ENCODE results near the gene VPS29.
"Not testable (repeated sequence)": the region's sequence is repeated elsewhere in the genome, so short reads cannot be mapped to it uniquely, and the experiment has no call there.

VPS29 gene

GRCh38 chr12:110532644-110533043 is 30.7 kb upstream of the VPS29 start:
- Mint-ChIP-seq H3K9me3 (no peaks in the 10 kb centered on the region), H3K27ac (no peak overlapping the region), H3K4me3 (no peak overlapping the region), H3K27me3 (ENCODE audit: low read depth, poor library complexity) (no peaks in the 10 kb centered on the region), H3K4me1 (no peaks in the 10 kb centered on the region), H3K36me3 (ENCODE audit: low read depth) (peaks cover 13% of the 10 kb centered on the region)
- DNase-seq: no peak
- no peak for TF ChIP-seq CTCF (IDR thresholded peaks at IDR 0.05)

GRCh38 chr12:110531741-110532333 is 29.9 kb upstream of the VPS29 start:
- no peak for DNase-seq
- no peak for TF ChIP-seq CTCF (IDR thresholded peaks at IDR 0.05)
- H3K36me3 Mint-ChIP-seq (ENCODE audit: low read depth): peaks cover 13% of the 10 kb centered on the region

GRCh38 chr12:110530511-110530910 is 28.6 kb upstream of the VPS29 start:
- peaks cover 5% of the 10 kb centered on the region for H3K36me3 Mint-ChIP-seq (ENCODE audit: low read depth)
- no peaks in the 10 kb centered on the region for H3K4me1 Mint-ChIP-seq

More at GRCh38 chr12:110531741-110532333, 29.9 kb upstream of the VPS29 start:
- Mint-ChIP-seq H3K4me1 (no peaks in the 10 kb centered on the region), H3K9me3 (no peaks in the 10 kb centered on the region), H3K4me3 (no peak overlapping the region), H3K27ac (no peak overlapping the region), H3K27me3 (ENCODE audit: low read depth, poor library complexity) (no peaks in the 10 kb centered on the region)

GRCh38 chr12:110528277-110528839 is 26.4 kb upstream of the VPS29 start:
- TF ChIP-seq CTCF (IDR thresholded peaks at IDR 0.05): no peak
- H3K27me3 Mint-ChIP-seq (ENCODE audit: low read depth, poor library complexity): no peaks in the 10 kb centered on the region
- no peak overlapping the region for H3K27ac Mint-ChIP-seq
- H3K4me3 Mint-ChIP-seq: no peak overlapping the region
- H3K36me3 Mint-ChIP-seq (ENCODE audit: low read depth): peaks cover 5% of the 10 kb centered on the region
- H3K4me1 Mint-ChIP-seq: no peaks in the 10 kb centered on the region
- DNase-seq: no peak
- H3K9me3 Mint-ChIP-seq: no peaks in the 10 kb centered on the region

More at GRCh38 chr12:110530511-110530910, 28.6 kb upstream of the VPS29 start:
- no peak for DNase-seq
- Mint-ChIP-seq H3K4me3 (no peak overlapping the region), H3K27ac (no peak overlapping the region), H3K27me3 (ENCODE audit: low read depth, poor library complexity) (no peaks in the 10 kb centered on the region), H3K9me3 (no peaks in the 10 kb centered on the region)
- TF ChIP-seq CTCF (IDR thresholded peaks at IDR 0.05): no peak

GRCh38 chr12:110520876-110521712 is 19.2 kb upstream of the VPS29 start:
- H3K9me3 Mint-ChIP-seq; H3K36me3 Mint-ChIP-seq (ENCODE audit: low read depth); H3K27ac Mint-ChIP-seq; H3K4me3 Mint-ChIP-seq; H3K4me1 Mint-ChIP-seq; DNase-seq: not testable (repeated sequence)
- H3K27me3 Mint-ChIP-seq (ENCODE audit: low read depth, poor library complexity): peaks cover 13% of the 10 kb centered on the region

- not testable (repeated sequence) for DNase-seq; H3K4me1 Mint-ChIP-seq; H3K27ac Mint-ChIP-seq; H3K4me3 Mint-ChIP-seq; H3K9me3 Mint-ChIP-seq; H3K36me3 Mint-ChIP-seq (ENCODE audit: low read depth)
- H3K27me3 Mint-ChIP-seq (ENCODE audit: low read depth, poor library complexity): peaks cover 24% of the 10 kb centered on the region
Measured at GRCh38 chr12:110518014-110518413, 16.1 kb upstream of the VPS29 start.

All from nephron progenitor cell (in vitro differentiated cells).